Stromal cell of bone marrow (primary cell): ENCODE measurements around the gene MTERF2.
A peak's percentile ranks its signal among the peaks of the same experiment; 100 is the strongest.
"Not testable (repeated sequence)": the region's sequence is repeated elsewhere in the genome, so short reads cannot be mapped to it uniquely, and the experiment has no call there.

Source experiments
- DNase-seq: peaks from one replicate; pipeline ENCODE4 v3.0.0-alpha.2; 2012; ENCODE audit warnings: low read depth

MTERF2 gene

GRCh38 chr12:106986625-106987389 is at the start of gene MTERF2:
TSS of gene MTERF2 (minus strand) at chr12:106987146. CDS start at chr12:106978714, 8,432 bp downstream.
- peak; percentile 91 for DNase-seq

GRCh38 chr12:107035733-107036132 is 48.8 kb upstream of the MTERF2 start:
- DNase-seq = no peak

GRCh38 chr12:107033758-107034739 is 47.1 kb upstream of the MTERF2 start:
- no peak for DNase-seq

- no peak for DNase-seq
Measured at GRCh38 chr12:107032266-107032665, 45.3 kb upstream of the MTERF2 start.

GRCh38 chr12:107031061-107031460 is 44.1 kb upstream of the MTERF2 start:
- DNase-seq = no peak

- no peak for DNase-seq
Measured at GRCh38 chr12:107029081-107029480, 42.1 kb upstream of the MTERF2 start.

- peak; percentile 93 for DNase-seq
Measured at GRCh38 chr12:107027636-107028053, 40.7 kb upstream of the MTERF2 start.

- no peak for DNase-seq
Measured at GRCh38 chr12:107026806-107027635, 40.1 kb upstream of the MTERF2 start.

GRCh38 chr12:107026356-107026755 is 39.4 kb upstream of the MTERF2 start:
- not testable (repeated sequence) for DNase-seq

- no peak for DNase-seq
Measured at GRCh38 chr12:107025671-107026070, 38.7 kb upstream of the MTERF2 start.

GRCh38 chr12:107019546-107019945 is 32.6 kb upstream of the MTERF2 start:
- no peak for DNase-seq

- DNase-seq = no peak
Measured at GRCh38 chr12:107017042-107017441, 30.1 kb upstream of the MTERF2 start.

- no peak for DNase-seq
Measured at GRCh38 chr12:107014055-107014454, 27.1 kb upstream of the MTERF2 start.

GRCh38 chr12:107012736-107013425 is 25.9 kb upstream of the MTERF2 start:
- DNase-seq = no peak

GRCh38 chr12:107011519-107011918 is 24.6 kb upstream of the MTERF2 start:
- DNase-seq = no peak

- DNase-seq = no peak
Measured at GRCh38 chr12:107007411-107007810, 20.5 kb upstream of the MTERF2 start.

- DNase-seq = not testable (repeated sequence)
Measured at GRCh38 chr12:107002665-107003064, 15.7 kb upstream of the MTERF2 start.

GRCh38 chr12:106999446-106999845 is 12.5 kb upstream of the MTERF2 start:
- DNase-seq = peak; percentile 59

GRCh38 chr12:106997916-106998315 is 11.0 kb upstream of the MTERF2 start:
- no peak for DNase-seq

GRCh38 chr12:106996102-106996501 is 9.2 kb upstream of the MTERF2 start:
- DNase-seq = not testable (repeated sequence)

GRCh38 chr12:106994579-106995220 is 7.8 kb upstream of the MTERF2 start:
- peak; percentile 13 for DNase-seq
